Adipose tissue (tissue), 3 donors: Measurements from ENCODE around the gene ZNF783. TPM values are rescaled to one million over a fixed set of nuclear protein-coding genes. Genes with fewer than 3 reads are reported as not detected.
"Not testable (repeated sequence)": the region's sequence is repeated elsewhere in the genome, so short reads cannot be mapped to it uniquely, and the experiment has no call there.

ENCODE experiments used
- H3K27ac ChIP-seq: one replicate; pipeline ENCODE4 v1.5.1; 2013; ENCODE audit warnings: low read depth, low read length
- WGBS, 3 donors: extraction: QIAGEN DNeasy Blood & Tissue Kit; methylation state at CpG; one replicate each; pipeline ENCODE4 v1.1.7; 2013; 5-methylcytosine and 5-hydroxymethylcytosine counted together
- polyA plus RNA-seq, 3 donors: library from polyadenylated mRNA; stranded (reverse); fragments of 200-250 nt; gene quantifications; one replicate each; pipeline ENCODE4 v1.2.3, GENCODE V29; 2013
- donor health status: healthy with polysubstance abuse.
- donor health status: Bipolar disorder and iron deficiency.
- donor health status: healthy.

ZNF783 gene
- polyA plus RNA-seq, 3 donors = 5.5 to 8.6 (median 7.9) TPM

GRCh38 chr7:149316606-149317005 is 54.6 kb downstream of the ZNF783 start:
- no peak overlapping the region for H3K27ac ChIP-seq

DNA sequence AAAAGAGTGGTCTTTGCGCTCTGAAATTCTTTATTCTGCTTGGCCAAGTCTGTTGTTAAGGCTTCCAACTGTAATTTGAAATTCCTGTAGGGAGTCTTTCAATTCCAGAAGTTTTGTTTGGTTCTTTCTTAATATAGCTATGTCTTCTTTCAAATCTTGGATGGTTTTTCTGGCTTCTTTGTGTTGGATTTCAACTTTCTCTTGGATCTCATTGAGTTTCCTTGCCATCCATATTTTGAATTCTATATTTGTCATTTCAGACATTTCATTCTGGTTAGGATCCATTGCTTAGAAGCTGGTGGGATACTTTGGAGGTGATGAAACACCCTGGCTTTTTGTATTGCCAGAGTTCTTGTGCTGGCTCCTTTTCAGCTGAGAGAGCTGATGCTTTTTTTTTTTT is 55.5 kb downstream of the ZNF783 start:
- WGBS, 3 donors = 88 to 95% (median 91%) methylated on average over 1 of the region's 1 CpG
- no peak overlapping the region for H3K27ac ChIP-seq

DNA sequence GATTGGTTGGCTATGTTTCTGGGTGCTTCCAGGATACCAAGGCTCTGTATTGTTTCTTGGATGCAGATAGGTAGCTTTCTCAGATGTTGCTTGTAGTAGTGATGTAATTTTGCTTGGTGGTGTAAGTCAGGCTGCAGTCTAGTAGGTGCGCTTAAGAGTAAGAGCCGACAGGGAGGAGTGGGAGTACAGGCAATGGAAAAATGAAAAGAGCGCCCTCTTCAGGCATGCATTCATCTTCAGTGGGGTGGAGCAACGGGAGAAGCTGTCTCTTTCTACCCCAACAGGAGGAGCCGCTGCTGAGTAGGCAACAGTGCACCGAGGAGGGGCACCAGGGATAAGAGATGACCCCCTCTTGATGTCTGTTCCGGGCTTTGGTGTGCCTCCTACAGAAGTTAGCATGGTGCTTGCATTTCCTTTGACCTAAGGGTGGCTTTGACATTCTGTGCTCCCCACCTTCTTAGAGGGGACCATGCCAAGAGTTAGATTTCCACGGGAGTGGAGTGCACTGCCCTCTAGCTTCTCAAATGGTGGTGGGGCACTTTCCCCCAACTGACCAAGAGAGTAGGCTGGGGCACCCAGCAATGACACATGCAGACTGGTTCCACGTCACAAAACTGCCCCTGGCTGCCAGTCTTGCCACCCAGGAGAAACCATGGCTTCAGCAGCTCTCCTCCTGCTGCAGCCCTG is 56.1 kb downstream of the ZNF783 start:
- WGBS, 3 donors = 60 to 82% (median 70%) methylated on average over 9 of the region's 9 CpGs
- no peak overlapping the region for H3K27ac ChIP-seq

DNA sequence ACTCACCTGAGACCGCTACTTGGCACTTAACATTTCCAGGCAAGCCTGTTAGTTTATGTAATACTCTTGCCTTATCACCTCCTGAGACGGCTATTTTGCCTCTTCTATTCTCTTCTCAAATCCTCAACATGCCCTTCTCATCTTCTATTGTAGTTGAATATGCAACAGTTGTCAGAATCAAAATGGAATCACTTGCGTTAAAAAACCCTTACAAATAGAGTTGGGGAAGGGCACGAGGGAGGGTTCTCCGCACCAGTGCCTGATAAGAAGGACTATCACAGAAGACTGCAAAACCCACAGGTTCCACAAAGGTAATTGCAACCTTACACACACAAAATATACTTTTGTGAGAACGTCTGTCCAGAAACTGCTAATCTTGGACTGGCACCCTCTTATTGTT is 57.4 kb downstream of the ZNF783 start:
- no peak overlapping the region for H3K27ac ChIP-seq
- 83 to 94% (median 88%) methylated on average over 6 of the region's 6 CpGs for WGBS, 3 donors

GRCh38 chr7:149320313-149321124 is 58.5 kb downstream of the ZNF783 start:
- H3K27ac ChIP-seq = no peak overlapping the region
- 63 to 73% (median 71%) methylated on average over 13 of the region's 13 CpGs for WGBS, 3 donors

DNA sequence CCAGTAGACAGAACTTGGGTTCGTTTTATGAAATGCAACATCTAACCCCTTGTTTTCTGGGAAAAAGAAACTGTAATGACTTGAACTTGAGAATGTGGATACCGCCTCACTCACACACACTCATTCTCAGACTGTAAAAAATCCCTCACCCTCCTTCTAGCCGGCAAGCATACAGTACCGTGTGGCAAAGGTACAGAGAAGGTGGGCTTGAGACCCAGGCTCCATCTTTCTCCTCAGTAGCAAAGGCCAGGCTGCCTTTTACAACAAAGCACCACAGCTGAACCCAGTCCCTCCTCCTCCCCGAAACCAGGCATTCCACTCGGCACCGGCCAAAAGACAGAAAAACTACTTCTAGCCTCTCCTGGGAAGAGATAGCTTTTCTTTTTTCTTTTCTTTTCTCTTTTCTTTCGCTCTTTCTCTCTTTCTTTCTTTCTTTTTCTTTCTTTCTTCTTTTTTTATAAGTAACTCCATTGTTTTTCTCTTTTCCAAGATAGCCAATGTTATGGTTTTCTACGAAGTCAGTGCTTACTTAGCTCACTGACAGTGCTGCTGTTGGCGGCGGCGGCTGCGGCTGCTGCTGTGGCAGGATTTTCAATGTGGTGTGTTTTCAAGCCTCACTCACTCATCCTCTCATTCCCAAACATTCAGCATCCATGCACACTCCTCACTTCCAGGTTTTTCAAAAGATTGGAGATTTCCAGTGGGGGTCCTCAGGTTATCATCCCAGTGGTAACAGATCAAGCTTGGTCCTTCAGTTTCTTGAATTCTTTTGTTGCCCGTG is 59.3 kb downstream of the ZNF783 start:
- not testable (repeated sequence) for H3K27ac ChIP-seq
- WGBS, 3 donors = 61 to 76% (median 66%) methylated on average over 14 of the region's 14 CpGs

- H3K27ac ChIP-seq = no peak overlapping the region
- WGBS, 3 donors = 53 to 62% (median 62%) methylated on average over 5 of the region's 5 CpGs
These were observed 60.1 kb downstream of the ZNF783 start for GRCh38 chr7:149321978-149322541.

DNA sequence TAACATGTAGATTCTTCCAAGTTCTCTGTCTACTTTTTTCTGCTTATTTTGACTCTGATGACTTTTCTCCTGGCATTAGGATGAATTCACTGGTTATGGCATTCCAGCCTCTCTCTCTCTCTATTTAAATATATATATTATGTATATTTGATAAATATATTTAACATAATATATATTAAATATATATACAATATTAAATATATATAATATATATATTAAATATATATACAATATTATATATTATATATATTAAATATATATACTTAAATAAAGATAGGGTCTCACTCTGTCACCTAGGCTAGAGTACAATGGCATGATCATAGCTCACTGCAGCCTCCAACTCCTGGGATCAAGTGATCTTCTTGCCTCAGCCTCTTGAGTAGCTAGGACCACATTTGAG is 60.7 kb downstream of the ZNF783 start:
- H3K27ac ChIP-seq = no peak overlapping the region

DNA sequence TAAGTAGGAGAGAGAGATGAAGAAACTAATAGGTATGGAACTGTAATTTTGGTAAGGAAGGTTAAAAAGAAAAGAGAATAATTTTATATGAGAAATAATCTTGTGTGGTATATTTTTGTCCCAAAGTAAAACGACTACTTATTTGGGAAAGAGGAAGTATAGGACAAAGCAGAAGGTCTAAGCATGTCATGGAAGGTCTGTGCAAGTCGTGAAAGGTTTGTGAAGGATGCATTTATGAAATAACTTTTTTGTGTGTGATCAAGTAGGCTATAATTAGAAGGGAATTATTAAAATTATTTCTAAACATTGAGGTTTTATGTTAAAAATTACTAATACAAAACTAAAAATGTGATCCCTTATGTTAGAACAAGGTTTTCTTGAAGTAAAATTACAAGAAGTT is 63.3 kb downstream of the ZNF783 start:
- 49 to 59% (median 53%) methylated on average over 2 of the region's 2 CpGs for WGBS, 3 donors

GRCh38 chr7:149329265-149329664 is 67.3 kb downstream of the ZNF783 start:
- 18 to 31% (median 31%) methylated on average over 3 of the region's 3 CpGs for WGBS, 3 donors
- no peak overlapping the region for H3K27ac ChIP-seq

More for the DNA sequence above, 63.3 kb downstream of the ZNF783 start:
- H3K27ac ChIP-seq = no peak overlapping the region

- 72 to 88% (median 80%) methylated on average over 3 of the region's 3 CpGs for WGBS, 3 donors
- no peak overlapping the region for H3K27ac ChIP-seq
These were observed 67.9 kb downstream of the ZNF783 start for GRCh38 chr7:149329766-149330334.

DNA sequence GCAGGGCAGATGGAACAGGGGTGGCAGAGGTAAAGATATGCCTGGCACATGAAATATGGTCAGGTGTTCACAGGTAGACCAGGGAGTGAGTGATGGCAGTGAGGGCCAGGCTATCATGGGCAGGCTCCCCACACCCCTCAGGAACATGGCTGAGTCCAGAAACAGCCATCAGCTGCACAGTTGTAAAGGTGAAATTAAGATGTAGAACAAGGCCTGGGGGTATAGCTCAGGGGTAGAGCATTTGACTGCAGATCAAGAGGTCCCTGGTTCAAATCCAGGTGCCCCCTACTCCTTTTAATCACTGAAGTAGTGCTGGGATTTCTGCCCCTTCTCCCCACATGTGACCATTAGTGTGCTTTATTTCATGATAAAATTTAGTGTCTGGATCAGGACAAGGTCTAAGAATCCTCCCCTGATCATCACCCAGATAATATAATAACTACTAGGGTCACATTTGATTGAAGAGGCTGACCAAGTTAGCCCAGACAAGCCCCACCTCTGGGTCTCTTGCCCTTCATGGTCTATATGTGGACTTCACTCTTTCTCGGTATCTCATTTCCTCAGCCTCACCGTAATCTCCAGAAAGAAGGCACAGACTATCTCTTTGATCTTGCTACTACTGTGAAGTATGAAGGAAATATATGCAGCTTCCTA is 69.0 kb downstream of the ZNF783 start:
- WGBS, 3 donors = 79 to 82% (median 80%) methylated on average over 2 of the region's 2 CpGs
- H3K27ac ChIP-seq = no peak overlapping the region

GRCh38 chr7:149332602-149333320 is 70.8 kb downstream of the ZNF783 start:
- 71 to 81% (median 78%) methylated on average over 16 of the region's 18 CpGs for WGBS, 3 donors
- H3K27ac ChIP-seq = not testable (repeated sequence)

DNA sequence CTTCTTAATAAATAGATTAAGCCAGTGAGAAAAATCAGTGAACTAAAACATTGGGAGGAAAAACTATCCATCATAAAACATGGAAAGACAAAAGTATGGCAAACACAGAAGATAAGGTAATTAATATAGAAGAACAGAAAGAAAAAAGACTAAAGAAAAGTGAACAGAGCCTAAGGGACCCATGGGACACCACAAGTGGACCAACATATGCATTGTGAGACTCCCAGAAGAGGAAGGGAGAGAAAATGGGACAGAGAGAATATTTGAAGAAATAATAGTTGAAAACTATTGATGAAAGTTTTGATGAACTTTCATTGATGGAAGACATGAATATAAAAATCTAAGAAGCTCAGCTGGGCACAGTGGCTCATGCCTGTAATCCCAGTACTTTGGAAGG is 71.3 kb downstream of the ZNF783 start:
- H3K27ac ChIP-seq = no peak overlapping the region

DNA sequence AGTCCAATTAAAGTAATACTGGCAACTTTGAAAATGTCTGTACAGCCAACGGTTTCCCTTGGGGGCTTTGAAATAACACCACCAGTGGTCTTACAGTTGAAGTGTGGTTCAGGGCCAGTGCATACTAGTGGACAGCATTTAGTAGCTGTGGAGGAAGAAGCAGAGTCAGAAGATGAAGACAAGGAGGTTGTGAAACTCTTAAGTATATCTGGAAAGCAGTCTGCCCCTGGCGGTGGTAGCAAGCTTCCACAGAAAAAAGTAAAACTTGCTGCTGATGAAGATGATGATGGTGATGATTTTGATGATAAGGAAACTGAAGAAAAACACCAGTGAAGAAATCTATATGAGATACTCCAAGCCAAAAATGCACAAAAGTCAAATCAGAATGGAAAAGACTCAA is 72.2 kb downstream of the ZNF783 start:
- no peak overlapping the region for H3K27ac ChIP-seq
- WGBS, 3 donors = 76 to 84% (median 80%) methylated on average over 2 of the region's 2 CpGs
